Erythroblast (primary cell): ENCODE data around the gene HEXIM2.

Experiments used
- DNase-seq, 2 experiments: peaks; one replicate each; lab custom pipeline; 2025; lab: John Stamatoyannopoulos, UW
- GATA1 ChIP-seq: IDR thresholded peaks from 2 replicates; pipeline ENCODE4 v1.6.1; 2011; ENCODE audit warnings: low read depth, mild to moderate bottlenecking, control low read depth, low read length, moderate library complexity
- POLR2A ChIP-seq: IDR thresholded peaks from 2 replicates; pipeline ENCODE4 v1.6.1; 2011; ENCODE audit warnings: mild to moderate bottlenecking, low read length

Gene HEXIM2

DNA sequence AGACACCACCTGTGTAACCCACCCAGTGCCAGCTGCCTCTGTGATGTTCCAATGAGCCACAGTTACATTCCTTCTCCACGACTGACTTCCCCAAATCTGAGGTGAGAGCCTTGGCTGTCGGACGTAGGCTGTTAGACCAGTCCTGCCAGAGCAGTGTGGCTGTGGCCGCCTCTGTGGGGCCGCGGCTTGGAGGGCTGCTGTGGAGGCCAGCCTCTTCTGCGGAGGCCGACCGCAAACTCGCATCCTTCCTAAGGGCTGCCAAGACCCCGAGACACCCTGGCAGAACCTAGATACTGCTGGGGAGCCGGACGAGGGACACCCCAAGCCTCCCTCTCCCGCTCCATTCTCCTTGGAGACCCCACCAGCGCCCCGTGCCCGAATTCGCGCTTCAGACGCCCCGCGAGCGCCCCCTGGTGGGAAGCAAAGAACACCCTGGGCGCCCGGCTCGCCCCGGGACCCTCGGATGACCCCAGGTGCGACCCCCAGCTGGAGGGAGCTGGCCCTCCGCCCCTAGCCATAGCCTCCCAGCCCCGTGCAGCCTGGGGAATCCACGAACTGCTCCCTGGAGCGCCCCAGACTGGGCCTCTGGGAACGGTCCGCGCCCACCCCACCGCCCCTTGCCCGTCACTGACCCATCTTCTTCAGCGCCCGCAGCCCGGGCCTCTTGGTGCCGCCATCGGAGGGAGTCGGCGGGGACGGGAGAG is 29.9 kb upstream of the HEXIM2 start:
- peak; percentile 55 to 65 for DNase-seq
- TF ChIP-seq POLR2A, result no peak
- no peak for TF ChIP-seq GATA1

GRCh38 chr17:45132320-45132571 is 29.4 kb upstream of the HEXIM2 start, which contains the start of gene PLCD3:
Gene PLCD3 (minus strand): TSS chr17:45132515. CDS start chr17:45132410, 105 bp downstream.
- no peak for TF ChIP-seq POLR2A
- TF ChIP-seq GATA1, result no peak
- no peak for DNase-seq

- peak; percentile 79 to 87 for DNase-seq
- no peak for TF ChIP-seq POLR2A
- no peak for TF ChIP-seq GATA1
These were observed 28.9 kb upstream of the HEXIM2 start for GRCh38 chr17:45132572-45133463.

DNA sequence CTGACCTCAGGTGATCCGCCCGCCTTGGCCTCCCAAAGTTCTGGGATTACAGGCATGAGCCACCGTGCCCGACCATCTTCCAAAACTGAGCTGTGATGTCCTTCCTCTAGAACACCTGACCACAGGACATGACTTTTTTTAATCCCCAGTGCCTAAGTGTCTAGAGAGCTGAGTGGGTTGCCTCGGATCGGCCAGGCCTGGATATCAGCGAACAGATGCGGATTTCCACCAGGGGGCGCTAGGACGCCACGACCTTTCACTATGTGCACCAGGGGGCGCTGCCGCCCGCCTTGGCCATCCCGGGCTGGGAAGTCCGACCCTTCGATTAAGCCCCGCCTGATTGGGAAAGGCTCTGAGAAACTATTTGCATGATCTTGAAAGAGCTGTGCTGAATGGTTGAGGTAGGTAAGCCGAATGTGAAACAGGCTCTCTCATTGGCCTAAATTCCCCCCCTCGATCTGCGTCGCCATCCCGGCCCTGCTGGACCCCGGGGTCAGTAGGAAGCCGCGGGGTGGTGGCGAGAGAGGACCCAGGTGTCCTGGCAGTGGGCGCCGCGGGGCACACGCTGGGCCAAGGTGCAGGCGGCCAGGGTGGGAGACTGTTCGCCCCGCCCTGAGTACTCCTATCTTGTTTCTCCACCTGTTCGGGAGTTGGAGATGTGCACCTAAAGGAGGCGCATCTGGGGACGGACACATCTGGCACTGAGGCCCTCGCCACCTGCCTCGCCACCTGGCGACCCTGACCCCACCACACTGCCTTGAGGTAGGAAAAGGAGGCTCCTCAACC is 26.3 kb upstream of the HEXIM2 start, which contains the start of gene ACBD4:
ACBD4 (plus strand) TSS at position 496 of the 786 bp plus-strand sequence. CDS start 458 bp downstream, outside the sequence.
- TF ChIP-seq POLR2A (peak; percentile 64), GATA1 (no peak)
- DNase-seq, result peak; percentile 97 to 98

DNA sequence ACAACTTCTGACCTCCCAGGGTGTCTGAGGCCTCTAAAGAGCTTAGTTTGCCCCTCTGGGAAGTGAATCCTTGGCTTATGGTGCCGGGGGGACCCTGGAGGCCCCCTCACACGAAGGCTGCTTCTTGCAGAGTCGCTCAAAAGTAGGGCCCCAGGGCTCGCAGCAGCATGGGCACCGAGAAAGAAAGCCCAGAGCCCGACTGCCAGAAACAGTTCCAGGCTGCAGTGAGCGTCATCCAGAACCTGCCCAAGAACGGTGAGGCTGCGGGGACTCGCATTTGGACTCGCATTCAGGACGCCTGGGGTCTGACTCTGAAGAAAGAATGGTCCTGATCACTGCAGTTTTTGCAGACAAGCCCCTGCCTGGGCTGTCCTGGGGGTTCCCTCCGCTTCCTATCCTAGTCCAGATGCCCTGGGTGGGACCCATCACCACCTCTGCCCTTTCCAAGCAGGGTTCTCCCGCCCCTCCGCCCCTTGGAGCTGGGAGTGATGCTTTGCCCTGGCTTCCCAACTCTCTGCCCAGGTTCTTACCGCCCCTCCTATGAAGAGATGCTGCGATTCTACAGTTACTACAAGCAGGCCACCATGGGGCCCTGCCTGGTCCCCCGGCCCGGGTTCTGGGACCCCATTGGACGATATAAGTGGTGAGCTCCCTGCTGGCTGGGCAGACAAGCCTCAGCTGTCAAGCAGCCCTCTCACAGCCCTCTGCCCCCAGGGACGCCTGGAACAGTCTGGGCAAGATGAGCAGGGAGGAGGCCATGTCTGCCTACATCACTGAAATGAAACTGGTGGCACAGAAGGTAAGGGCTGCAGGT is 25.5 kb upstream of the HEXIM2 start:
- no peak for DNase-seq
- TF ChIP-seq POLR2A (no peak), GATA1 (no peak)

- no peak for TF ChIP-seq GATA1
- no peak for TF ChIP-seq POLR2A
- DNase-seq, result no peak
These were observed 24.7 kb upstream of the HEXIM2 start for GRCh38 chr17:45136846-45137560.

GRCh38 chr17:45137561-45138305 is 23.9 kb upstream of the HEXIM2 start:
- DNase-seq, result no peak

DNA sequence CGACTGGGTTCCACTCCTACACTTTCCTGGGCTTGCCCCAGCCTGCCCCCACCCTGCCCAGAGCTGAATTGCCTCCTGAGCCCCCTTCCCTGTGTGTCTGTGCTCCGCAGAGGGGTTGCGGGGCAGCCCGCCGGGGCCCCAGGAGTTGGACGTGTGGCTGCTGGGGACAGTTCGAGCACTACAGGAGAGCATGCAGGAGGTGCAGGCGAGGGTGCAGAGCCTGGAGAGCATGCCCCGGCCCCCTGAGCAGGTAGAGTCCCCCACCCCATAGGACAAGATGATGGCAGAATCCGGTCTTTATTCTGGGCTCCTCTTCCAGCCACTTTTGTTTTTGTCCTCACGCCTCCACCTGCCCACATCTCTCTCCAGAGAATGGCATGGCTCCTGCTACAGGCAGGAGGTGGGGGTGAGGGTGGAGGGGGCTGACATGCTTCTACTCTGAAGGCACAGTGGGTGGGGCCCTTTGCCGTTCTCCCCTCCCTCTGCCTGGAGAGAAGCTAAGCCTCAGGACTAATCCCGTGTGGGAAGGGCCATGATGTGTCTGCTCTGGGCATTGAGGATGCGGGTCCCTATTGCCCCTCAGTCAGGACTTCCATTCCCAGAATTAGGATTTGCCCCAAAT is 22.7 kb upstream of the HEXIM2 start:
- TF ChIP-seq POLR2A, result no peak
- no peak for TF ChIP-seq GATA1
- no peak for DNase-seq

More at GRCh38 chr17:45137561-45138305, 23.9 kb upstream of the HEXIM2 start:
- TF ChIP-seq GATA1, result no peak
- TF ChIP-seq POLR2A, result no peak

- TF ChIP-seq GATA1 (no peak), POLR2A (no peak)
- DNase-seq, result no peak
These were observed 22.1 kb upstream of the HEXIM2 start for GRCh38 chr17:45139533-45139920.

- DNase-seq, result no peak
- no peak for TF ChIP-seq GATA1
- TF ChIP-seq POLR2A, result no peak
These were observed 18.5 kb upstream of the HEXIM2 start for GRCh38 chr17:45143094-45143670.

DNA sequence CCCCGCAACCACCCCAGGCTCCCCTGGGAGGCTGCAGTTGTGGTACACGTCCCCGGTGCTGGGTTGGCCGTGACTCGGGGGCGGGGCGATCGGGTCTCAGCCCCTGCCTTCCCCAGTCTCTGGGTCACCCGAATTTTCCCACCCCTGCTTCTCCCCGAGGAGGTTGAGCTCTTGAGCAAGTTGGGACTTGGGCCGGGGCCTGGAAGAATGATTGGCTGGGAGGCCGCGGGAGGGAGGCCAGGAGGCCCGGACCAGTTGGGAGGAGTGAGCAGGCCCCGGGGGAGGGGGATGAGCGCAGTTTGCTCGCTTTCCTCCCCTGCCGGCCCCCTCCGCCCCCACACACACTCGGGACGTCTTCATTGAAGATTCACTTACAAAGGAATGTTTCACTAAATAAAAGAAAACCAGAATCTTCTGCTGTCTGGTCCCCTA is 17.9 kb upstream of the HEXIM2 start:
- DNase-seq, result peak; percentile 51 to 60
- no peak for TF ChIP-seq POLR2A
- no peak for TF ChIP-seq GATA1
